ENCODE results near the gene C1orf159.

GRCh38 chr1:1046243-1046642, 69.6 kb downstream of the C1orf159 start:
- TF ChIP-seq POLR2AphosphoS5 (IDR thresholded peaks at IDR 0.05) (no peak), CTCF (IDR thresholded peaks at IDR 0.05) (no peak), POLR2A (IDR thresholded peaks at IDR 0.05) (no peak)
